ENCODE results near the gene CEMP1.
A peak's percentile ranks its signal among the peaks of the same experiment; 100 is the strongest.
"Not testable (repeated sequence)": the region's sequence is repeated elsewhere in the genome, so short reads cannot be mapped to it uniquely, and the experiment has no call there.

CEMP1 gene

GRCh38 chr16:2531371-2531695 lies at the start of gene CEMP1:
Gene CEMP1 (minus strand): TSS chr16:2531408. CDS start chr16:2531073, 335 bp downstream.
- DNase-seq (ENCODE audit: low spot score): no peak

- not testable (repeated sequence) for DNase-seq (ENCODE audit: low spot score)
Measured at GRCh38 chr16:2580818-2581217, 49.6 kb upstream of the CEMP1 start.

GRCh38 chr16:2580143-2580542 lies 48.9 kb upstream of the CEMP1 start:
- DNase-seq (ENCODE audit: low spot score): not testable (repeated sequence)

- DNase-seq (ENCODE audit: low spot score): not testable (repeated sequence)
Measured at GRCh38 chr16:2578905-2579304, 47.7 kb upstream of the CEMP1 start.

GRCh38 chr16:2577044-2577443 lies 45.8 kb upstream of the CEMP1 start:
- DNase-seq (ENCODE audit: low spot score): not testable (repeated sequence)

- DNase-seq (ENCODE audit: low spot score): not testable (repeated sequence)
Measured at GRCh38 chr16:2575839-2576238, 44.6 kb upstream of the CEMP1 start.

- not testable (repeated sequence) for DNase-seq (ENCODE audit: low spot score)
Measured at GRCh38 chr16:2572704-2573103, 41.5 kb upstream of the CEMP1 start.

GRCh38 chr16:2568573-2568972 lies 37.4 kb upstream of the CEMP1 start:
- not testable (repeated sequence) for DNase-seq (ENCODE audit: low spot score)

GRCh38 chr16:2567506-2567905 lies 36.3 kb upstream of the CEMP1 start:
- DNase-seq (ENCODE audit: low spot score): not testable (repeated sequence)

GRCh38 chr16:2560798-2561133 lies 29.6 kb upstream of the CEMP1 start:
- DNase-seq (ENCODE audit: low spot score): not testable (repeated sequence)

- DNase-seq (ENCODE audit: low spot score): not testable (repeated sequence)
Measured at GRCh38 chr16:2560131-2560797, 29.1 kb upstream of the CEMP1 start.

- DNase-seq (ENCODE audit: low spot score): not testable (repeated sequence)
Measured at GRCh38 chr16:2557150-2557549, 25.9 kb upstream of the CEMP1 start.

GRCh38 chr16:2554709-2555425 lies 23.7 kb upstream of the CEMP1 start:
- not testable (repeated sequence) for DNase-seq (ENCODE audit: low spot score)

- not testable (repeated sequence) for DNase-seq (ENCODE audit: low spot score)
Measured at GRCh38 chr16:2551420-2551889, 20.2 kb upstream of the CEMP1 start.

- not testable (repeated sequence) for DNase-seq (ENCODE audit: low spot score)
Measured at GRCh38 chr16:2550283-2550878, 19.2 kb upstream of the CEMP1 start.

GRCh38 chr16:2543771-2544170 lies 12.6 kb upstream of the CEMP1 start:
- DNase-seq (ENCODE audit: low spot score): not testable (repeated sequence)

GRCh38 chr16:2541409-2541808 lies 10.2 kb upstream of the CEMP1 start:
- not testable (repeated sequence) for DNase-seq (ENCODE audit: low spot score)

GRCh38 chr16:2540912-2541311 lies 9.7 kb upstream of the CEMP1 start:
- DNase-seq (ENCODE audit: low spot score): not testable (repeated sequence)

- DNase-seq (ENCODE audit: low spot score): peak; percentile 2
Measured at GRCh38 chr16:2539845-2540458, 8.7 kb upstream of the CEMP1 start.

GRCh38 chr16:2539192-2539844 lies 8.1 kb upstream of the CEMP1 start:
- DNase-seq (ENCODE audit: low spot score): not testable (repeated sequence)

- DNase-seq (ENCODE audit: low spot score): peak; percentile 95
Measured at GRCh38 chr16:2537451-2538379, 6.5 kb upstream of the CEMP1 start, which contains the start of gene PDPK1. Gene PDPK1 (plus strand): TSS chr16:2538021. CDS start chr16:2538113, 92 bp downstream.
